KG1 (cell line): Measurements from ENCODE around the gene TM9SF1.
A peak's percentile ranks its signal among the peaks of the same experiment; 100 is the strongest.
"Not testable (repeated sequence)": the region's sequence is repeated elsewhere in the genome, so short reads cannot be mapped to it uniquely, and the experiment has no call there.

Source experiments
- DNase-seq: peaks from one replicate; lab custom pipeline; 2025; lab: John Stamatoyannopoulos, UW

Gene TM9SF1

GRCh38 chr14:24222987-24223386, 27.7 kb upstream of the TM9SF1 start:
- not testable (repeated sequence) for DNase-seq

- DNase-seq: no peak
Observed at GRCh38 chr14:24219521-24219920, 24.3 kb upstream of the TM9SF1 start.

- no peak for DNase-seq
Observed at GRCh38 chr14:24219080-24219479, 23.8 kb upstream of the TM9SF1 start.

- not testable (repeated sequence) for DNase-seq
Observed at GRCh38 chr14:24216876-24217275, 21.6 kb upstream of the TM9SF1 start.

DNA sequence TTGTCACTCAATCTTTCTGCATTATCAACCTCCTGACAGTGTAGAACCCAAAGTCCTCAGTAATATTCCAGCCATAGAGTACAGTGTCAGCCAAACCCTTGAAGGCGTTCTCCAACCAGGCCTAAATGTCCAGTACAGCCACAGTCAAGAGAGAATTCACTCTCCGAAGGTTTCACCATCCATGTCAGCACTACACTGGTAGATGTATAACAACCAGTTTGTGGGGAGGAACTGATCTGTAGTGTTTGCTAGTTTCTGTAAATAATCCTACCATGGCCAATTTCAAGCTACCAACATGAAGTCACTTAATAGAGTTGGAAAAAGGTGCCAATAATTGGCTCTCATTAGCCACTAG, 21.1 kb upstream of the TM9SF1 start:
- DNase-seq: no peak

DNA sequence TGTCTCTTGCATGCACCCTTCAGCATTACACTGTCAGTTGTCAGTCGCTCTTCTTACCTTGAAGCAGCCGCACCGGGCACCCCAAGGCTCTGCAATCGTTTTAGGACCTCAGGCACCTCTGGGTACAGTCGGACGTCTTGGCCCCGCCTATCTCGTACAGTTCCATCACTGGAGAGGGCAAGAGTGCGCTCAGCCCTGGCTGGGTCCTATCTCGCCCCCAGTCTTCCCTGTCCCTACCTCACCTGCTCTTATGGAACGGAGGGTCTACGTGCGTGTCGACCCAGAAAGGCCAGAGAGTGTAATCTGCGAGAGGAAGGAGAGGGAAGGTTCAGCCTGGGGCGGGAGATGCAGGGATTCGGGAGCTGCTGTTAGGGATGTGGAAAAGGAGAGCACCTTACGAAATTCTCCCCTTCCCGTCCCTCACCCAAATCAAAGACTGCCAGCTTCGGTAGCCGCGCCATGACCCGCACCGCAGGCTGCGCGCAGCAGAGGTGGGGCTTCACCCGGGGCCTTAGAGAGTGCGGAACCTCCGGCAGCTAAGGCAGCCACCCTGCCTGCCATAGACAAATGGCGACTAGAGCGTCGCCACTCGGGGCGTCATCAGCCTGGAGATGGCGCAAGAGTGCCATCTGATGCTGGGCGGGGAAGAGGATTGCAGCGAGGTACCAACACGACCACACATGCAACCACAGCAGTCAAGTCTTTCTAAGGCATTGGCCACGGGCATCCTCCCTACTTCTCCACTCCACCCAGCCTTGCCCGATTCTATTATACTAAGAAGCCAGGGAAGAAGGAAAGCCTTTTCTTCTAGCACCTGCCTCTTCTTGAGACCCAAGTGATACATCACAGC, 20.5 kb upstream of the TM9SF1 start, which contains the start of gene MDP1:
MDP1 (minus strand) TSS at position 572 of the 850 bp plus-strand sequence; CDS start at position 461, 111 bp downstream.
- peak; percentile 74 for DNase-seq

DNA sequence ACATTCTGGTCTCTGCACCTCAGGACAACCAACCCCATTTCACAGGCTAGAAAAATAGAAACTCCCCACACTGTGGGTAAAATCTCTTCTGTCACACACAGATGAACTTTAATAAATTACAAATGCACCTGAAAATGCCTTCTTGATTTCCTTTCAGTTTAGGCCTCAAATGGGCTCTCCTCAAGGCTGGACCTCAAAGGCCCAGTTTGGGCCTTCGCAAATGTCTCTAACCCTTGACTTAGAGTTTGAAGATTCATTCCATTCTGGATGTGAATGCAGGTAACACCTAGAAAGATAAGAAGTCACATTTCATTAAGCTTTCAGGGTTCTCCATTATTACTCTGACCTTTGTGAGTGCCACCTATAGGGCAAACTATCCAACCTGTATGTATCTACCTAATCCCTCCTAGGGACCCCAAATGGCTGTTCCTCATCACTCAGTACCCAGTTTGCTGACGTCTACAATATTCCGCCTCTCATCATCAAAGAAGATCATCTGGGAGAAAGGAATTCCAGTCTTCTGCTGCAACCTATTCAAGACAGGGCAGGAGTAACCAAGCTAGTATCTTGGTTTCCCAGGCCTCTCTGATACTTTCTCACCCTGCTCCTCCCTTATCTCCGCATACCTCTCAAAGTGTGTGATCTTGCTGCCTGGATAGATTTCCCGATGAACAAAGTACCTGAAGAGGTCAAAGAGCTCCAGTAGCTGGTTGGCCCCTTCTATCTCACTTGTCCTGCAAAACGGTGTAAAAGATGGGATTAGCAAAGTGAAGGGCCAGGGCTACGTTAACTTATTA, 18.8 kb upstream of the TM9SF1 start:
- DNase-seq: no peak

DNA sequence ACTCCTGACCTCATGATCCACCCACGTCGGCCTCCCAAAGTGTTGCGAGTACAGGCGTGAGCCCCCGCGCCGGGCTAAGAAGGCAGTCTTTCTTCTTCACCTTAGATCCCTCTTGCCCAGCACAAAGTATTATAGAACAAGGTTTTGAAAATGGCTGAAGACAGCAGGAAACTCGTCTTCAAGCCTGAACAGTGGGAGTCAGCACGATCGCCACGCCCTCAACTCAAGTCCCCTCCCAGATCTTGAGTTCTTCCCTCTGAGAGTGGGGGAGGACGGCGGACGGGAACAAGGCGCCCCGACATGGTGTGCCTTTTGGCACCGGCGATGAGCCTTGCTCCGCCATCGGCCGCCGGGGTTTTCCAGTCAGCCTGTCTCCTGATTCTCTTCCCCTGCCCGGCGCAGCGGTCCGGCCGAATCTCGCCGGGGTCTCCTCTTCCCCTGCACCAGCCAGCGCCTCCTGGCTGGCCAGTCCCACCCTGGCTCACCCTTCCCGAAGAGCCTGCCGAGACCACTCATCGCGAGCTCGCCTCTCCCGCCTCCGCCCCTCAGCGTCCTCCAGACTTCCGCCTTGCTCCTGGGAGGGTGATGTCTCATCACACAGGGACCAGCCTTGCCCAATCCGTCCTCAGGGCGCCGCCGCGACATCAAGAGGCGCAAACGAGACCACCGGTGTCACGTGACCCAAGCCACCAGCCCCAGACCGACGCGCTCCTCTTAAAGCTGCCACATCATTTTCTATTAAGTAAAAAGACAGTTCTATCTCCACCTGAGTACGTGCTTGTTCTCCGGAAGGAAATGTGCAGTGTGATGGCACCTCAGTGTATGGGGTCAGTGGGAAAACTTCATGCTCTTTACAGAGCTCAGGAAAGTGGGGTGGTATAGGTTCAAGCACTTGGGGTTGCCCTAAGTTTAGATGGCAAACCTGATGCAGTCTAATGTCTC, 18.0 kb upstream of the TM9SF1 start, which contains the start of gene CHMP4A:
CHMP4A (minus strand) TSS at position 565 of the 942 bp plus-strand sequence; CDS start at position 516, 49 bp downstream.
- peak; percentile 97 for DNase-seq

DNA sequence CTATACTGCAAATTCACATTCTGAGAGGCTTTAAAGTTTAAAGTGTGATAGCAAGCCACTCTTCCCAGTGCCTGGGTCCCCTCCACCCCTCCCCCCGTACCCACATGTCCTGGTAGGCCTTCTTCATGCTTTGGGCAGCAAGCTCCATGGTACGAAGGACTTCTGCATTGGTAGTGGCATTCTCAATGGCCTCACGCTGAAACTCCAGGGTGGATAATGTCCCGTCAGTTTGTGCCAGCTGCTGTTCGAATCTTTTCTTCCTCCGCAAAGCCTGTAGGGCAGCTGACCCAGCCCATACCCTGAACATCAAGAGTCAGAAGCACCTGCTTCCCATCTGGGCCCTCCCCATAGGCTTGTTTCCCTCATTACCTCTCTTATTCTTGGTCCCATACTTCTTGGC, 16.1 kb upstream of the TM9SF1 start:
- no peak for DNase-seq

DNA sequence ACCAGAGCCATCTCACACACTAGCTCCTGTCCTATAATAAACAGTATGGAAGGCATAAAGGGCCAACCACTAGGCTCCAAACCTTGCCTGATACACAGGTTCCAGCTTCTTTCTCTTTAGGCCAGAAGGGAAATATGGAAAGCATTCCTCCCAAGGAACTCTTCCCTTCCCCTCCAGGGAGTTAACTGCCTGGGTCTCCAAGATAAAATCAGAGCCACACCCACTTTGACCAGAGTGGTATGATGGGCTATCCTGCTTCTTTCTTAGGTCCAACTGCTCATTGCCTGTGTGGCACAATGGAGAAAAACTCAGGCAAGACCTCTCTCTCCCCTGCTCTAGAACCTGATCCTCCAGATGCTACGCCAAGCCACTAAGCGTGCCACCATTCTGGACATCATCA, 12.4 kb upstream of the TM9SF1 start:
- DNase-seq: no peak

GRCh38 chr14:24207104-24207551, 11.9 kb upstream of the TM9SF1 start:
- no peak for DNase-seq

- no peak for DNase-seq
Observed at GRCh38 chr14:24206260-24207103, 11.2 kb upstream of the TM9SF1 start.

GRCh38 chr14:24204163-24205146, 9.2 kb upstream of the TM9SF1 start:
- DNase-seq: no peak

DNA sequence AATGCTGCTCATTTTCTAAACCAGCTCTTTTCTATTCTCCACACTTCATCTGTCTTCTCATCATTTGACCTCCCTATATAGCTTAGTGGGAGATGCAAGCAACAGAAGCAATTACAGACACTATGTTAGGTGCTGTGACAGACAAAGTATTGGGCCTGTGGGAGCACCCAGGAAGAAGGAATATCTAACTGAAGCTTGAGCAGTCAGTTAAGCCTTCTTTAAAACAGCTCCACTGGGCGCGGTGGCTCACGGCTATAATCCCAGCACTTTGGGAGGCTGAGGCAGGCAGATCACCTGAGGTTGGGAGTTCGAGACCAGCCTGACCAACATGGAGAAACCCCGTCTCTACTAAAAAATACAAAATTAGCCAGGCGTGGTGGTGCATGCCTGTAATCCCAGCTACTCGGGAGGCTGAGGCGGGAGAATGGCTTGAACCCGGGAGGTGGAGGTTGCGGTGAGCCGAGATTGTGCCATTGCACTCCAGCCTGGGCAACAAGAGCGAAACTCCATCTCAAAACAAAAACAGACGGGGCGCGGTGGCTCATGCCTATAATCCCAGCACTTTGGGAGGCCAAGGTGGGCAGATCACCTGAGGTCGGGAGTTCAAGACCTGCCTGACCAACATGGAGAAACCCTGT, 8.1 kb upstream of the TM9SF1 start:
- not testable (repeated sequence) for DNase-seq

DNA sequence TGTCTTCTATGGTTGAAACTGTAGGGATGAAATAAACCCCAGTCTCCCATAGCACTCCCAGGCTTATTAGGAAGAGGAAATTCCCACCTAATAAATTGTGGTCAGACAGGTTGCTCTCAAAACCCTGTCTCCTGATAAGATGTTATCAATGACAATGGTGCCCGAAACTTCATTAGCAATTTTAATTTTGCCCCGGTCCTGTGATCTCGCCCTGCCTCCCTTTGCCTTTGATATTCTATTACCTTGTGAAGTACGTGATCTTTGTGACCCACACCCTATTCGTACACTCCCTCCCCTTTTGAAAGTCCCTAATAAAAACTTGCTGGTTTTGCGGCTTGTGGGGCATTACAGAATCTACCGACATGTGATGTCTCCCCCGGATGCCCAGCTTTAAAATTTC, 7.3 kb upstream of the TM9SF1 start:
- not testable (repeated sequence) for DNase-seq

- no peak for DNase-seq
Observed at GRCh38 chr14:24198814-24199524, 3.7 kb upstream of the TM9SF1 start.

DNA sequence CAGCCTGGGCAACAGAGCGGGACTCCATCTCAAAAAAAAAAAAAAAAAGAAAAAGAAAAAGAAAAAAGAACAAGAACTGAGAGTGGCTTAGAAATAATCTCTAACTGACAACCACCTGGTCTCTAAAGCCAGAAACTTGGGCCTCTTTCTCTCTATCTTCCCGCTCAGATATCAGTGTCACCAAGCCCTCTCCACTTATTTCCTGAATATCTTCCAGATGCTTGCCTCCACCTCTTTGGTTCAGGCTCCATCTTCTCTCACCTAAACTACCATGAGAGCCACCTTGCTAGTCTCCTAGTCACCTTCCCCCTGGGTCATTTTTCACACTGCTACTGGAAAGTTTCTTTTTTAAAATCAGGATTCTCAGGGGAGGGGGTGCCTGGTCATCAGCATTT, 1.8 kb upstream of the TM9SF1 start:
- no peak for DNase-seq
